Measurements from ENCODE around the gene CHD3. TPM values are rescaled to one million over a fixed set of nuclear protein-coding genes. Genes with fewer than 3 reads are reported as not detected.

The CHD3 gene
- total and polyA plus RNA-seq, 2 of the 13 experiments (the other 11 are each of a cell fraction or from before 2014, with no cell fraction given) = 2.7 to 3.7 TPM

DNA sequence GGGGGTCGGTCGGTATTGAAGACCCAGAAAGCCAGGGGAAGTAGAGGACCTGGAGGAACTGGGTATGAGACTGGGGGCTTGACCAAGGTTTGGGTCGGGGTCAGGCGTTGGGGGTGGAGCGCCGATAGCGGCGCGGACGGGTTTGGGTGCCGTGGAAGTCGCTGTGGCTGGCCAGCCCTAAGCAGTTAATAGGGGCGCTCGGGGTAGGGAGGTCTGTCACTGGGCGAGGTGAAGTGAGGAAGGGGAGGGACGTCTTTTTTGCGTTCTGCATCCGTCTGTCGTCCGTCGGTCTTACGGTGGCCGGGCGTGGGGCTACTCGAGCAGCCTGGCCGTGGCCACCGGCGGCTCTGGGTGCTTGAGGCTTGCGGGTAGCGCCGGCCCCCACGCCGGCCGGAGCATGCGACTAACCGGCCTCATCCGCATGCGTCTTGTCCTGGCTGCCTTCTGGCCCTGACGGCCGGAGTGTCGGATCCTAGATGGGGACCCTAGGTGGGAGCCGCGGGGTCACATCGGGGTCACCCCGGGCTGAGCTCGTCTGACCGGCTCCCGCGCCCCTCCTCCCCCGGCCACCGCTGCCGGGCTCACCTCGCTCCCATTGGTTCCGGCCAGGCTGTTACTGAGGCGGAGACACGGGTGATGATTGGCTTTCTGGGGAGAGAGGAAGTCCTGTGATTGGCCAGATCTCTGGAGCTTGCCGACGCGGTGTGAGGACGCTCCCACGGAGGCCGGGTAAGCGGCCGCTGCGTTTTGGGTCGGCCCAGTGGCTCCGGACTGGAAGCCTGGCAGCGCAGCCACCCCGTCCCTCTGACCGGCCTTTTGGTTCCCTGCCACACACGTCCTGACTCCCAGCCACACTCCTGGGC lies 44.1 kb upstream of the CHD3 start (continued):
- TF ChIP-seq, protein P1, sequence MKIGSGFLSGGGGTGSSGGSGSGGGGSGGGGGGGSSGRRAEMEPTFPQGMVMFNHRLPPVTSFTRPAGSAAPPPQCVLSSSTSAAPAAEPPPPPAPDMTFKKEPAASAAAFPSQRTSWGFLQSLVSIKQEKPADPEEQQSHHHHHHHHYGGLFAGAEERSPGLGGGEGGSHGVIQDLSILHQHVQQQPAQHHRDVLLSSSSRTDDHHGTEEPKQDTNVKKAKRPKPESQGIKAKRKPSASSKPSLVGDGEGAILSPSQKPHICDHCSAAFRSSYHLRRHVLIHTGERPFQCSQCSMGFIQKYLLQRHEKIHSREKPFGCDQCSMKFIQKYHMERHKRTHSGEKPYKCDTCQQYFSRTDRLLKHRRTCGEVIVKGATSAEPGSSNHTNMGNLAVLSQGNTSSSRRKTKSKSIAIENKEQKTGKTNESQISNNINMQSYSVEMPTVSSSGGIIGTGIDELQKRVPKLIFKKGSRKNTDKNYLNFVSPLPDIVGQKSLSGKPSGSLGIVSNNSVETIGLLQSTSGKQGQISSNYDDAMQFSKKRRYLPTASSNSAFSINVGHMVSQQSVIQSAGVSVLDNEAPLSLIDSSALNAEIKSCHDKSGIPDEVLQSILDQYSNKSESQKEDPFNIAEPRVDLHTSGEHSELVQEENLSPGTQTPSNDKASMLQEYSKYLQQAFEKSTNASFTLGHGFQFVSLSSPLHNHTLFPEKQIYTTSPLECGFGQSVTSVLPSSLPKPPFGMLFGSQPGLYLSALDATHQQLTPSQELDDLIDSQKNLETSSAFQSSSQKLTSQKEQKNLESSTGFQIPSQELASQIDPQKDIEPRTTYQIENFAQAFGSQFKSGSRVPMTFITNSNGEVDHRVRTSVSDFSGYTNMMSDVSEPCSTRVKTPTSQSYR (CRISPR knock-in tag; IDR thresholded peaks at IDR 0.05; ENCODE audit: borderline replicate concordance) = peak; percentile 63; the same call in 1 of the 2 replicates
- 0 out of 2 replicates have a peak, but pooled peaks have one; percentile 32 for TF ChIP-seq AHR (CRISPR knock-in tag; IDR thresholded peaks at IDR 0.05)
- no peak; the same call in 1 of the 2 replicates for TF ChIP-seq CBX5 (CRISPR knock-in tag; IDR thresholded peaks at IDR 0.05; ENCODE audit: borderline replicate concordance)
- TF ChIP-seq ZZZ3 (CRISPR knock-in tag; IDR thresholded peaks at IDR 0.05; ENCODE audit: borderline replicate concordance) = peak; percentile 41; the same call in 1 of the 2 replicates
- TF ChIP-seq HNRNPLL (IDR thresholded peaks at IDR 0.05; ENCODE audit: low read depth, low read length, poor library complexity, severe bottlenecking) = peak; percentile 31
- peak; percentile 41; the same call in 1 of the 2 replicates for TF ChIP-seq GATAD1 (CRISPR knock-in tag; IDR thresholded peaks at IDR 0.05)
- TF ChIP-seq ZNF780A (CRISPR knock-in tag; IDR thresholded peaks at IDR 0.05) = 0 out of 2 replicates have a peak, but pooled peaks have one; percentile 19
- 0 out of 2 replicates have a peak, but pooled peaks have one; percentile 5 for TF ChIP-seq FOSL2 (CRISPR knock-in tag; IDR thresholded peaks at IDR 0.05)
- TF ChIP-seq YEATS4 (CRISPR knock-in tag; IDR thresholded peaks at IDR 0.05; ENCODE audit: borderline replicate concordance) = peak; percentile 6; the same call in 1 of the 2 replicates
- TF ChIP-seq ZSCAN25 (CRISPR knock-in tag; IDR thresholded peaks at IDR 0.05) = no peak
- peak; percentile 58; the same call in 1 of the 2 replicates for TF ChIP-seq HOXA3 (CRISPR knock-in tag; IDR thresholded peaks at IDR 0.05)
- TF ChIP-seq ZBTB21 (CRISPR knock-in tag; IDR thresholded peaks at IDR 0.05) = no peak
- peak; percentile 83 for TF ChIP-seq SP2 (CRISPR knock-in tag; IDR thresholded peaks at IDR 0.05)
- TF ChIP-seq RFXANK (CRISPR knock-in tag; IDR thresholded peaks at IDR 0.05) = peak; percentile 83
- TF ChIP-seq ZSCAN29 (CRISPR knock-in tag; conservative IDR thresholded peaks at IDR 0.05) = no peak
- TF ChIP-seq, protein P2, sequence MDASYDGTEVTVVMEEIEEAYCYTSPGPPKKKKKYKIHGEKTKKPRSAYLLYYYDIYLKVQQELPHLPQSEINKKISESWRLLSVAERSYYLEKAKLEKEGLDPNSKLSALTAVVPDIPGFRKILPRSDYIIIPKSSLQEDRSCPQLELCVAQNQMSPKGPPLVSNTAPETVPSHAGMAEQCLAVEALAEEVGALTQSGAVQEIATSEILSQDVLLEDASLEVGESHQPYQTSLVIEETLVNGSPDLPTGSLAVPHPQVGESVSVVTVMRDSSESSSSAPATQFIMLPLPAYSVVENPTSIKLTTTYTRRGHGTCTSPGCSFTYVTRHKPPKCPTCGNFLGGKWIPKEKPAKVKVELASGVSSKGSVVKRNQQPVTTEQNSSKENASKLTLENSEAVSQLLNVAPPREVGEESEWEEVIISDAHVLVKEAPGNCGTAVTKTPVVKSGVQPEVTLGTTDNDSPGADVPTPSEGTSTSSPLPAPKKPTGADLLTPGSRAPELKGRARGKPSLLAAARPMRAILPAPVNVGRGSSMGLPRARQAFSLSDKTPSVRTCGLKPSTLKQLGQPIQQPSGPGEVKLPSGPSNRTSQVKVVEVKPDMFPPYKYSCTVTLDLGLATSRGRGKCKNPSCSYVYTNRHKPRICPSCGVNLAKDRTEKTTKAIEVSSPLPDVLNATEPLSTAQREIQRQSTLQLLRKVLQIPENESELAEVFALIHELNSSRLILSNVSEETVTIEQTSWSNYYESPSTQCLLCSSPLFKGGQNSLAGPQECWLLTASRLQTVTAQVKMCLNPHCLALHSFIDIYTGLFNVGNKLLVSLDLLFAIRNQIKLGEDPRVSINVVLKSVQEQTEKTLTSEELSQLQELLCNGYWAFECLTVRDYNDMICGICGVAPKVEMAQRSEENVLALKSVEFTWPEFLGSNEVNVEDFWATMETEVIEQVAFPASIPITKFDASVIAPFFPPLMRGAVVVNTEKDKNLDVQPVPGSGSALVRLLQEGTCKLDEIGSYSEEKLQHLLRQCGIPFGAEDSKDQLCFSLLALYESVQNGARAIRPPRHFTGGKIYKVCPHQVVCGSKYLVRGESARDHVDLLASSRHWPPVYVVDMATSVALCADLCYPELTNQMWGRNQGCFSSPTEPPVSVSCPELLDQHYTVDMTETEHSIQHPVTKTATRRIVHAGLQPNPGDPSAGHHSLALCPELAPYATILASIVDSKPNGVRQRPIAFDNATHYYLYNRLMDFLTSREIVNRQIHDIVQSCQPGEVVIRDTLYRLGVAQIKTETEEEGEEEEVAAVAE (CRISPR knock-in tag; IDR thresholded peaks at IDR 0.05; ENCODE audit: borderline replicate concordance) = peak; percentile 49; the same call in 1 of the 2 replicates
- TF ChIP-seq, protein P3, sequence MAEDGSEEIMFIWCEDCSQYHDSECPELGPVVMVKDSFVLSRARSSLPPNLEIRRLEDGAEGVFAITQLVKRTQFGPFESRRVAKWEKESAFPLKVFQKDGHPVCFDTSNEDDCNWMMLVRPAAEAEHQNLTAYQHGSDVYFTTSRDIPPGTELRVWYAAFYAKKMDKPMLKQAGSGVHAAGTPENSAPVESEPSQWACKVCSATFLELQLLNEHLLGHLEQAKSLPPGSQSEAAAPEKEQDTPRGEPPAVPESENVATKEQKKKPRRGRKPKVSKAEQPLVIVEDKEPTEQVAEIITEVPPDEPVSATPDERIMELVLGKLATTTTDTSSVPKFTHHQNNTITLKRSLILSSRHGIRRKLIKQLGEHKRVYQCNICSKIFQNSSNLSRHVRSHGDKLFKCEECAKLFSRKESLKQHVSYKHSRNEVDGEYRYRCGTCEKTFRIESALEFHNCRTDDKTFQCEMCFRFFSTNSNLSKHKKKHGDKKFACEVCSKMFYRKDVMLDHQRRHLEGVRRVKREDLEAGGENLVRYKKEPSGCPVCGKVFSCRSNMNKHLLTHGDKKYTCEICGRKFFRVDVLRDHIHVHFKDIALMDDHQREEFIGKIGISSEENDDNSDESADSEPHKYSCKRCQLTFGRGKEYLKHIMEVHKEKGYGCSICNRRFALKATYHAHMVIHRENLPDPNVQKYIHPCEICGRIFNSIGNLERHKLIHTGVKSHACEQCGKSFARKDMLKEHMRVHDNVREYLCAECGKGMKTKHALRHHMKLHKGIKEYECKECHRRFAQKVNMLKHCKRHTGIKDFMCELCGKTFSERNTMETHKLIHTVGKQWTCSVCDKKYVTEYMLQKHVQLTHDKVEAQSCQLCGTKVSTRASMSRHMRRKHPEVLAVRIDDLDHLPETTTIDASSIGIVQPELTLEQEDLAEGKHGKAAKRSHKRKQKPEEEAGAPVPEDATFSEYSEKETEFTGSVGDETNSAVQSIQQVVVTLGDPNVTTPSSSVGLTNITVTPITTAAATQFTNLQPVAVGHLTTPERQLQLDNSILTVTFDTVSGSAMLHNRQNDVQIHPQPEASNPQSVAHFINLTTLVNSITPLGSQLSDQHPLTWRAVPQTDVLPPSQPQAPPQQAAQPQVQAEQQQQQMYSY (CRISPR knock-in tag; IDR thresholded peaks at IDR 0.05) = no peak
- TF ChIP-seq ZNF607 (CRISPR knock-in tag; IDR thresholded peaks at IDR 0.05; ENCODE audit: borderline replicate concordance) = peak; percentile 39; the same call in 1 of the 2 replicates
